K562 (cell line): ENCODE results near the gene TTYH2. TPM values are rescaled to one million over a fixed set of nuclear protein-coding genes. Genes with fewer than 3 reads are reported as not detected.

ENCODE experiments used
- ARID1B ChIP-seq: fragments of 450-650 bp; IDR thresholded peaks from 2 replicates; pipeline ENCODE4 v1.6.1; 2016; ENCODE audit warnings: antibody characterized with exemption, mild to moderate bottlenecking, inconsistent platforms
- ARNT ChIP-seq, 2 experiments: fragments of 450-650 bp; IDR thresholded peaks; 2 replicates each; pipeline ENCODE4 v1.6.1; 2016; ENCODE audit warnings: mild to moderate bottlenecking in 1 of 2
- DEAF1 ChIP-seq: fragments of 450-650 bp; formaldehyde crosslinking; IDR thresholded peaks from 2 replicates; pipeline ENCODE4 v1.4.0; 2020; ENCODE audit warnings: mild to moderate bottlenecking, moderate library complexity
- GTF2E2 ChIP-seq: fragments of 200-800 bp; sonication (Bioruptor generic); IDR thresholded peaks from 2 replicates; pipeline ENCODE4 v1.6.1; 2016; ENCODE audit warnings: missing genetic modification characterization, missing compliant biosample characterization
- MYNN ChIP-seq, 2 experiments: sonication (generic); formaldehyde crosslinking in 1 of 2; IDR thresholded peaks; 2 replicates each; pipeline versions ENCODE4 v1.5.0 to v1.6.1; 2016 to 2020; ENCODE audit warnings: antibody characterized with exemption in 1 of 2, missing genetic modification reagents in 1 of 2
- THRB ChIP-seq: fragments of 450-650 bp; formaldehyde crosslinking; conservative IDR thresholded peaks from 2 replicates; pipeline ENCODE4 v1.4.0; 2022; ENCODE audit warnings: mild to moderate bottlenecking, missing genetic modification characterization
- polyA plus RNA-seq, 8 experiments: library from polyadenylated mRNA; depleted of rRNA in 4 of 8; stranded (reverse) in 5 of 8; unstranded in 3 of 8; fragments of >200 nt; fragmentation: Nextera tagmentation in 2 of 8; fragmentation: Illumina TruSeq in 1 of 8; extraction: Ambion mirVana in 2 of 8; extraction: Trizol in 1 of 8; gene quantifications; 2 replicates each; pipeline versions ENCODE4 v1.2.1 to v1.2.3, GENCODE V29; 2011 to 2014; ENCODE audit warnings: inconsistent platforms in 1 of 8, missing spikeins in 1 of 8
- total RNA-seq, 7 experiments: library from RNA; depleted of rRNA in 6 of 7; stranded (reverse); fragments of >200 nt in 6 of 7; fragmentation: Illumina TruSeq in 2 of 7; extraction: Trizol in 2 of 7; gene quantifications; 2 replicates each; pipeline versions ENCODE4 v1.2.1 to v1.2.3, GENCODE V29; 2011 to 2021; ENCODE audit warnings: low replicate concordance in 1 of 7
- TF ChIP-seq, protein P1 (sequence below), 3 experiments: IDR thresholded peaks in 2 of 3; conservative IDR thresholded peaks in 1 of 3; 2 replicates each; pipeline ENCODE4 v1.5.1; 2011 to 2012; ENCODE audit warnings: low read length in 3 of 3, mild to moderate bottlenecking in 3 of 3, control low read depth in 2 of 3, improper control_type of control experiment in 1 of 3, inconsistent platforms in 1 of 3, low read depth in 1 of 3, mixed read lengths in 1 of 3, moderate library complexity in 1 of 3; ENCODE audit not compliant: insufficient read depth in 2 of 3
- TF ChIP-seq, protein P2 (sequence below): fragments of 200-600 bp; sonication (generic); IDR thresholded peaks from one replicate; pipeline ENCODE4 v1.6.1; 2012; ENCODE audit warnings: mild to moderate bottlenecking, low read depth, low read length, inconsistent platforms

The TTYH2 gene
- total and polyA plus RNA-seq, 9 of the 15 experiments (the other 6 are each of a cell fraction or from before 2014, with no cell fraction given): 0.03 to 2.0 (median 0.91) TPM

DNA sequence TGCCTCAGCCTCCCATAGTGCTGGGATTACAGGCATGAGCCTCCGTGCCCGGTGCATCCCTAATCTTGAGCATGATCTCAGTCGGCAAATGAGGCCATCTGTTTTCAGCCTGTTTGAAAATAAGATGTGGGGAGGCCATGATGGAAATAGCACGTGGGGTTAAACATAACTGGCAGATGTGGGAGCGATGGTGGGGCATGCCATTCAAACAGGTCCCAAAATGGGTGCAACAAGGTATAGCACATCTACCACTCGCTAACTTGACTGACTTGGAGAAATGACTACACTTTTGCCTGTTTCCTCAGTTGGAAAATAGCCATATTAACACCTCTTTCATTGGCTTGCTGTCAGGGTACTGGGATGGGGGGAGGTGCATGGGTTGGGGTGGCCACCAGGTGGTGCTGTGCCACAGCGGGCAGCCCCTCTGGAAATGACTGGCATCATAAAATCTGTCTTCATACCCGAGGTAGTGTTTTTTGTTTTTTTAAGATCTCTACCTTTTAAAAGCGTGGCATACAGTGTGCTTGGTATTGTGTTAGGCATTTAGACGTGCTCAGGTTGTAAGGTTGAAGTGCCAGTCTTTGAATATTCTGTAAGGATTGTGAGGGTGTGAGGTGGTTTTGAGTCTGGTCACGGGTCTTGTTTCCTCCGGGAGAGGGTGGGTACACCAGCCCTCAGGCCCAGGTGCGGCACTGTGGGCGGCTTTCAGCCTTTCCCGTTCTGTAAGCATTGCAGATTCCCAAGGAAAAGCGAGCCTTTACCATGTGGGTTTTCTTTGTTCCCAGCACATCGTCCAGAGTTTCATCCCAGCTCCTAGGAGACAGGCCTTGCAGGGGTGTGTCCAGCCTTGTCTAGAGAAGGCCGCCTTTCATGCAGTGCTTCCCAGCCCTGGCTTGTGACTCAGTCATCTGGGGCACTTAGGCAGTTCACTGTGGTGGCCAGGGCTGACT lies 2.9 kb upstream of the TTYH2 start (continued):
- peak; percentile 84 for TF ChIP-seq THRB (CRISPR knock-in tag)
- no peak for TF ChIP-seq GTF2E2 (tag)
- TF ChIP-seq, protein P1, sequence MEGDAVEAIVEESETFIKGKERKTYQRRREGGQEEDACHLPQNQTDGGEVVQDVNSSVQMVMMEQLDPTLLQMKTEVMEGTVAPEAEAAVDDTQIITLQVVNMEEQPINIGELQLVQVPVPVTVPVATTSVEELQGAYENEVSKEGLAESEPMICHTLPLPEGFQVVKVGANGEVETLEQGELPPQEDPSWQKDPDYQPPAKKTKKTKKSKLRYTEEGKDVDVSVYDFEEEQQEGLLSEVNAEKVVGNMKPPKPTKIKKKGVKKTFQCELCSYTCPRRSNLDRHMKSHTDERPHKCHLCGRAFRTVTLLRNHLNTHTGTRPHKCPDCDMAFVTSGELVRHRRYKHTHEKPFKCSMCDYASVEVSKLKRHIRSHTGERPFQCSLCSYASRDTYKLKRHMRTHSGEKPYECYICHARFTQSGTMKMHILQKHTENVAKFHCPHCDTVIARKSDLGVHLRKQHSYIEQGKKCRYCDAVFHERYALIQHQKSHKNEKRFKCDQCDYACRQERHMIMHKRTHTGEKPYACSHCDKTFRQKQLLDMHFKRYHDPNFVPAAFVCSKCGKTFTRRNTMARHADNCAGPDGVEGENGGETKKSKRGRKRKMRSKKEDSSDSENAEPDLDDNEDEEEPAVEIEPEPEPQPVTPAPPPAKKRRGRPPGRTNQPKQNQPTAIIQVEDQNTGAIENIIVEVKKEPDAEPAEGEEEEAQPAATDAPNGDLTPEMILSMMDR (IDR thresholded peaks at IDR 0.05 in 2 of 3, conservative IDR thresholded peaks at IDR 0.05 in 1 of 3; ENCODE audit: insufficient read depth in 2 of 3, low read depth in 1 of 3, low read length in 3 of 3): peak; percentile 78 to 97 (median 93)
- TF ChIP-seq ARNT (IDR thresholded peaks at IDR 0.05): no peak
- peak; percentile 40; the same call in 1 of the 2 replicates for TF ChIP-seq MYNN (IDR thresholded peaks at IDR 0.05)
- TF ChIP-seq MYNN (CRISPR knock-in tag; IDR thresholded peaks at IDR 0.05): no peak
- TF ChIP-seq, protein P2, sequence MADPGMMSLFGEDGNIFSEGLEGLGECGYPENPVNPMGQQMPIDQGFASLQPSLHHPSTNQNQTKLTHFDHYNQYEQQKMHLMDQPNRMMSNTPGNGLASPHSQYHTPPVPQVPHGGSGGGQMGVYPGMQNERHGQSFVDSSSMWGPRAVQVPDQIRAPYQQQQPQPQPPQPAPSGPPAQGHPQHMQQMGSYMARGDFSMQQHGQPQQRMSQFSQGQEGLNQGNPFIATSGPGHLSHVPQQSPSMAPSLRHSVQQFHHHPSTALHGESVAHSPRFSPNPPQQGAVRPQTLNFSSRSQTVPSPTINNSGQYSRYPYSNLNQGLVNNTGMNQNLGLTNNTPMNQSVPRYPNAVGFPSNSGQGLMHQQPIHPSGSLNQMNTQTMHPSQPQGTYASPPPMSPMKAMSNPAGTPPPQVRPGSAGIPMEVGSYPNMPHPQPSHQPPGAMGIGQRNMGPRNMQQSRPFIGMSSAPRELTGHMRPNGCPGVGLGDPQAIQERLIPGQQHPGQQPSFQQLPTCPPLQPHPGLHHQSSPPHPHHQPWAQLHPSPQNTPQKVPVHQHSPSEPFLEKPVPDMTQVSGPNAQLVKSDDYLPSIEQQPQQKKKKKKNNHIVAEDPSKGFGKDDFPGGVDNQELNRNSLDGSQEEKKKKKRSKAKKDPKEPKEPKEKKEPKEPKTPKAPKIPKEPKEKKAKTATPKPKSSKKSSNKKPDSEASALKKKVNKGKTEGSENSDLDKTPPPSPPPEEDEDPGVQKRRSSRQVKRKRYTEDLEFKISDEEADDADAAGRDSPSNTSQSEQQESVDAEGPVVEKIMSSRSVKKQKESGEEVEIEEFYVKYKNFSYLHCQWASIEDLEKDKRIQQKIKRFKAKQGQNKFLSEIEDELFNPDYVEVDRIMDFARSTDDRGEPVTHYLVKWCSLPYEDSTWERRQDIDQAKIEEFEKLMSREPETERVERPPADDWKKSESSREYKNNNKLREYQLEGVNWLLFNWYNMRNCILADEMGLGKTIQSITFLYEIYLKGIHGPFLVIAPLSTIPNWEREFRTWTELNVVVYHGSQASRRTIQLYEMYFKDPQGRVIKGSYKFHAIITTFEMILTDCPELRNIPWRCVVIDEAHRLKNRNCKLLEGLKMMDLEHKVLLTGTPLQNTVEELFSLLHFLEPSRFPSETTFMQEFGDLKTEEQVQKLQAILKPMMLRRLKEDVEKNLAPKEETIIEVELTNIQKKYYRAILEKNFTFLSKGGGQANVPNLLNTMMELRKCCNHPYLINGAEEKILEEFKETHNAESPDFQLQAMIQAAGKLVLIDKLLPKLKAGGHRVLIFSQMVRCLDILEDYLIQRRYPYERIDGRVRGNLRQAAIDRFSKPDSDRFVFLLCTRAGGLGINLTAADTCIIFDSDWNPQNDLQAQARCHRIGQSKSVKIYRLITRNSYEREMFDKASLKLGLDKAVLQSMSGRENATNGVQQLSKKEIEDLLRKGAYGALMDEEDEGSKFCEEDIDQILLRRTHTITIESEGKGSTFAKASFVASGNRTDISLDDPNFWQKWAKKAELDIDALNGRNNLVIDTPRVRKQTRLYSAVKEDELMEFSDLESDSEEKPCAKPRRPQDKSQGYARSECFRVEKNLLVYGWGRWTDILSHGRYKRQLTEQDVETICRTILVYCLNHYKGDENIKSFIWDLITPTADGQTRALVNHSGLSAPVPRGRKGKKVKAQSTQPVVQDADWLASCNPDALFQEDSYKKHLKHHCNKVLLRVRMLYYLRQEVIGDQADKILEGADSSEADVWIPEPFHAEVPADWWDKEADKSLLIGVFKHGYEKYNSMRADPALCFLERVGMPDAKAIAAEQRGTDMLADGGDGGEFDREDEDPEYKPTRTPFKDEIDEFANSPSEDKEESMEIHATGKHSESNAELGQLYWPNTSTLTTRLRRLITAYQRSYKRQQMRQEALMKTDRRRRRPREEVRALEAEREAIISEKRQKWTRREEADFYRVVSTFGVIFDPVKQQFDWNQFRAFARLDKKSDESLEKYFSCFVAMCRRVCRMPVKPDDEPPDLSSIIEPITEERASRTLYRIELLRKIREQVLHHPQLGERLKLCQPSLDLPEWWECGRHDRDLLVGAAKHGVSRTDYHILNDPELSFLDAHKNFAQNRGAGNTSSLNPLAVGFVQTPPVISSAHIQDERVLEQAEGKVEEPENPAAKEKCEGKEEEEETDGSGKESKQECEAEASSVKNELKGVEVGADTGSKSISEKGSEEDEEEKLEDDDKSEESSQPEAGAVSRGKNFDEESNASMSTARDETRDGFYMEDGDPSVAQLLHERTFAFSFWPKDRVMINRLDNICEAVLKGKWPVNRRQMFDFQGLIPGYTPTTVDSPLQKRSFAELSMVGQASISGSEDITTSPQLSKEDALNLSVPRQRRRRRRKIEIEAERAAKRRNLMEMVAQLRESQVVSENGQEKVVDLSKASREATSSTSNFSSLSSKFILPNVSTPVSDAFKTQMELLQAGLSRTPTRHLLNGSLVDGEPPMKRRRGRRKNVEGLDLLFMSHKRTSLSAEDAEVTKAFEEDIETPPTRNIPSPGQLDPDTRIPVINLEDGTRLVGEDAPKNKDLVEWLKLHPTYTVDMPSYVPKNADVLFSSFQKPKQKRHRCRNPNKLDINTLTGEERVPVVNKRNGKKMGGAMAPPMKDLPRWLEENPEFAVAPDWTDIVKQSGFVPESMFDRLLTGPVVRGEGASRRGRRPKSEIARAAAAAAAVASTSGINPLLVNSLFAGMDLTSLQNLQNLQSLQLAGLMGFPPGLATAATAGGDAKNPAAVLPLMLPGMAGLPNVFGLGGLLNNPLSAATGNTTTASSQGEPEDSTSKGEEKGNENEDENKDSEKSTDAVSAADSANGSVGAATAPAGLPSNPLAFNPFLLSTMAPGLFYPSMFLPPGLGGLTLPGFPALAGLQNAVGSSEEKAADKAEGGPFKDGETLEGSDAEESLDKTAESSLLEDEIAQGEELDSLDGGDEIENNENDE: peak; percentile 17
- 0 out of 2 replicates have a peak, but pooled peaks have one; percentile 36 for TF ChIP-seq ARID1B
- TF ChIP-seq DEAF1 (CRISPR knock-in tag): peak; percentile 86
